ENCODE measurements around the gene GRB10.

The GRB10 gene

DNA sequence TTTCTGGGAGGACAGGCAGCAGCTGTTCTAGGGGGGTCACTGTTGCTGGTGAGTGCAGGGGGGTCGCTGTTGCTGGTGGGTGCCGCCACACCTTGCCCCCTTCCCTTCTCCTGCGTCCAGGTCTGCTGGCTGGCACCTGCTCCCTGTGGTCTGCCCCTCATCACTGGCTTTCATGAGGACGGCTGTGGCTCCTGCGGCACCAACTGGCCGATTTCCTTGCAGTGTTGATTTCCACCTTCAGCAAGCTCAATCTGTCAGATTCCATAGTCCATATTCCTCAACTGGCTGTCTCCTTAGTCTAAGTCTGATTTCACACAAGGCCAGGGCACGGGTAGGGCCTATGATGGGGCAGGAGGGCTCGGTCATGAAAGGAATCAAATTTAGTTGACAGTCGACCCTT, 23.4 kb upstream of the GRB10 start:
- no peak for ATAC-seq
- TF ChIP-seq ZFP3 (CRISPR knock-in tag; IDR thresholded peaks at IDR 0.05) (no peak), ZNF8 (CRISPR knock-in tag; IDR thresholded peaks at IDR 0.05) (no peak), ZNF70 (CRISPR knock-in tag; IDR thresholded peaks at IDR 0.05) (no peak)

DNA sequence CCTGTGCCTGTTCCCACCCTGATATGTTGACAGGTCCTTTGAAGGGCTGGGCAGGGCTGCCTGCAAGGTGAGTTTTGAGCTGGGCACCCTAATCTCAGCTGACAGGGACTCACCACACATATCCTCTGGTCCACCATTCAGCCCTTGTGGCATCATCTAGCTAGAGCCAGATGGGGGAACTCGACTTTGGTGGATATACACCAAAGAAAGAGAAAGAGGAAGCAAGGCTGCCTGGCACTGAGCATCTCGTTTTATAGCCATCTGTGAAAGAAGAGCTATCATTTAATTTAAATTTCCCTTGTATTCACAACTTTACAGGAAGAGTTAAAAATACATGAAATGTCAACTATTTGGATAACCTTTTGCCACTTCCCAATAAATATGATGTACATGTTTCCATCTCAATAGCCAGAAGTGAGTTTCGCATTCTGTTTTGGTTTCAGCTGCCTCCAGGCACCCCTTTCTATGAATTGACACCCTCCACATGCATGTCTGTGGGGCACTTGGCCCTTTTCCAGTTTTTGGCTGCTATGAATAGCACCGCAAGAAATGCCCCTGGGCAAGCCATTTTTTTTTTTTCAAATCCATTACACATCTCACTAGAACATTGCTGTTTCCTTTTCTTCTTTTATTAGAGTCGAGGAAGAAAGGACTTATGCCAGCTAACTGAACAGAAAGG, 22.9 kb upstream of the GRB10 start:
- ATAC-seq, result no peak
- TF ChIP-seq CSDC2 (CRISPR knock-in tag; IDR thresholded peaks at IDR 0.05) (no peak), ESRRG (CRISPR knock-in tag; IDR thresholded peaks at IDR 0.05) (no peak), SNAI2 (CRISPR knock-in tag; IDR thresholded peaks at IDR 0.05) (no peak), GLIS3 (CRISPR knock-in tag; IDR thresholded peaks at IDR 0.05) (no peak), TCF4 (CRISPR knock-in tag; IDR thresholded peaks at IDR 0.05; ENCODE audit: borderline replicate concordance) (no peak), ZNF565 (CRISPR knock-in tag; conservative IDR thresholded peaks at IDR 0.05; ENCODE audit: low read depth) (no peak), ISL1 (CRISPR knock-in tag; IDR thresholded peaks at IDR 0.05) (no peak), PPARA (CRISPR knock-in tag; IDR thresholded peaks at IDR 0.05; ENCODE audit: borderline replicate concordance) (no peak), ZFP3 (CRISPR knock-in tag; IDR thresholded peaks at IDR 0.05) (no peak), ARNTL (CRISPR knock-in tag; IDR thresholded peaks at IDR 0.05; ENCODE audit: borderline replicate concordance, low read depth) (no peak)
- TF ChIP-seq, protein P1, sequence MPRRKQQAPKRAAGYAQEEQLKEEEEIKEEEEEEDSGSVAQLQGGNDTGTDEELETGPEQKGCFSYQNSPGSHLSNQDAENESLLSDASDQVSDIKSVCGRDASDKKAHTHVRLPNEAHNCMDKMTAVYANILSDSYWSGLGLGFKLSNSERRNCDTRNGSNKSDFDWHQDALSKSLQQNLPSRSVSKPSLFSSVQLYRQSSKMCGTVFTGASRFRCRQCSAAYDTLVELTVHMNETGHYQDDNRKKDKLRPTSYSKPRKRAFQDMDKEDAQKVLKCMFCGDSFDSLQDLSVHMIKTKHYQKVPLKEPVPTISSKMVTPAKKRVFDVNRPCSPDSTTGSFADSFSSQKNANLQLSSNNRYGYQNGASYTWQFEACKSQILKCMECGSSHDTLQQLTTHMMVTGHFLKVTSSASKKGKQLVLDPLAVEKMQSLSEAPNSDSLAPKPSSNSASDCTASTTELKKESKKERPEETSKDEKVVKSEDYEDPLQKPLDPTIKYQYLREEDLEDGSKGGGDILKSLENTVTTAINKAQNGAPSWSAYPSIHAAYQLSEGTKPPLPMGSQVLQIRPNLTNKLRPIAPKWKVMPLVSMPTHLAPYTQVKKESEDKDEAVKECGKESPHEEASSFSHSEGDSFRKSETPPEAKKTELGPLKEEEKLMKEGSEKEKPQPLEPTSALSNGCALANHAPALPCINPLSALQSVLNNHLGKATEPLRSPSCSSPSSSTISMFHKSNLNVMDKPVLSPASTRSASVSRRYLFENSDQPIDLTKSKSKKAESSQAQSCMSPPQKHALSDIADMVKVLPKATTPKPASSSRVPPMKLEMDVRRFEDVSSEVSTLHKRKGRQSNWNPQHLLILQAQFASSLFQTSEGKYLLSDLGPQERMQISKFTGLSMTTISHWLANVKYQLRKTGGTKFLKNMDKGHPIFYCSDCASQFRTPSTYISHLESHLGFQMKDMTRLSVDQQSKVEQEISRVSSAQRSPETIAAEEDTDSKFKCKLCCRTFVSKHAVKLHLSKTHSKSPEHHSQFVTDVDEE (CRISPR knock-in tag; IDR thresholded peaks at IDR 0.05), result no peak
- TF ChIP-seq, protein P2, sequence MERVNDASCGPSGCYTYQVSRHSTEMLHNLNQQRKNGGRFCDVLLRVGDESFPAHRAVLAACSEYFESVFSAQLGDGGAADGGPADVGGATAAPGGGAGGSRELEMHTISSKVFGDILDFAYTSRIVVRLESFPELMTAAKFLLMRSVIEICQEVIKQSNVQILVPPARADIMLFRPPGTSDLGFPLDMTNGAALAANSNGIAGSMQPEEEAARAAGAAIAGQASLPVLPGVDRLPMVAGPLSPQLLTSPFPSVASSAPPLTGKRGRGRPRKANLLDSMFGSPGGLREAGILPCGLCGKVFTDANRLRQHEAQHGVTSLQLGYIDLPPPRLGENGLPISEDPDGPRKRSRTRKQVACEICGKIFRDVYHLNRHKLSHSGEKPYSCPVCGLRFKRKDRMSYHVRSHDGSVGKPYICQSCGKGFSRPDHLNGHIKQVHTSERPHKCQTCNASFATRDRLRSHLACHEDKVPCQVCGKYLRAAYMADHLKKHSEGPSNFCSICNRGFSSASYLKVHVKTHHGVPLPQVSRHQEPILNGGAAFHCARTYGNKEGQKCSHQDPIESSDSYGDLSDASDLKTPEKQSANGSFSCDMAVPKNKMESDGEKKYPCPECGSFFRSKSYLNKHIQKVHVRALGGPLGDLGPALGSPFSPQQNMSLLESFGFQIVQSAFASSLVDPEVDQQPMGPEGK (CRISPR knock-in tag; IDR thresholded peaks at IDR 0.05; ENCODE audit: borderline replicate concordance), result no peak
- TF ChIP-seq, protein P3, sequence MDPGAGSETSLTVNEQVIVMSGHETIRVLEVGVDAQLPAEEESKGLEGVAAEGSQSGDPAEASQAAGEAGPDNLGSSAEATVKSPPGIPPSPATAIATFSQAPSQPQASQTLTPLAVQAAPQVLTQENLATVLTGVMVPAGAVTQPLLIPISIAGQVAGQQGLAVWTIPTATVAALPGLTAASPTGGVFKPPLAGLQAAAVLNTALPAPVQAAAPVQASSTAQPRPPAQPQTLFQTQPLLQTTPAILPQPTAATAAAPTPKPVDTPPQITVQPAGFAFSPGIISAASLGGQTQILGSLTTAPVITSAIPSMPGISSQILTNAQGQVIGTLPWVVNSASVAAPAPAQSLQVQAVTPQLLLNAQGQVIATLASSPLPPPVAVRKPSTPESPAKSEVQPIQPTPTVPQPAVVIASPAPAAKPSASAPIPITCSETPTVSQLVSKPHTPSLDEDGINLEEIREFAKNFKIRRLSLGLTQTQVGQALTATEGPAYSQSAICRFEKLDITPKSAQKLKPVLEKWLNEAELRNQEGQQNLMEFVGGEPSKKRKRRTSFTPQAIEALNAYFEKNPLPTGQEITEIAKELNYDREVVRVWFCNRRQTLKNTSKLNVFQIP (CRISPR knock-in tag; IDR thresholded peaks at IDR 0.05; ENCODE audit: borderline replicate concordance, low read depth), result no peak

DNA sequence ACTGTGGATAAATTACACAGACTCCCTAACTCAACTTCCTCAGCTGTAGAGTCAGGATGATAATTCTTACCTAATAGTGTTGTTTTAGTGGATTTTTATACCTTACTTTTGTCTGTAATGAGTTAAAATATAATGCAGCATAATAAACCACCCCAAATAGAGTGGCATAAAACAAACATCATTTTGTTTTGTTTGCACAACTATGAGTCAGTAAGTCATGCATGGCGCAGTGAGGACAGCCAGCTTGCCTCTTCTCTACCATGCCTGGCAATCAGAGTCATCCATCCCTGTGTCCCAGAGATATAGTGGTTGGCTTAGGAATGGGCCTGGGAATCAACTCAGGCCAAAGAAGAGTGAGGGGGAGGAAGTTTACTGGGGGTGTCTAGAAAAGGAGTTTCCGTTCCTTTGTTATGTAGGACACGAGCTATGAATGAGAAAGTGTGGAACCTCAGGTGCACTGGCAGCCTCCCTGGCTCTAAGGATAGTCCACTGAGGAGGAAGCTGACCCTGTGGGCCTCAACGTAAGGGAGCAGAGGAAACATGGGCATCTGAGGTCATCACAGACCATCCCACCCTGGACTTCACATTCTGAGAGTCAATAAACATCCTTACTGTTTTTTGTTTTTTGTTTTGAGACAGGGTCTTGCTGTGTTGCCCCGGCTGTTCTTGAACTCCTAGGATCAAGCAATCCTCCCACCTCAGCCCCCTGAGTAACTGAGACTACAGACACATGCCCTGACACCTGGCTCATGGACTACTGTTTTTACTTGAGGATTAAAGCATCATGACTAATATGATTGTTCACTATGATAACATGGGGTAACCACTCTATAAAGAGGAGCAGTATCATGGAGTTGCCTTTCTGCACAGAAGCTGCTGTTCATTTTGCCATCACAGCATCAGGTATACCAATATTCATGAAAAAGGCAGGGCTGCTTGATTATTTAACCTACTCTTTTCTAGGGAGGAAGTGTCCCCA, 21.0 kb upstream of the GRB10 start:
- no peak for TF ChIP-seq ESRRG (CRISPR knock-in tag; IDR thresholded peaks at IDR 0.05)
- no peak for TF ChIP-seq PPARA (CRISPR knock-in tag; IDR thresholded peaks at IDR 0.05; ENCODE audit: borderline replicate concordance)
- no peak for TF ChIP-seq ISL1 (CRISPR knock-in tag; IDR thresholded peaks at IDR 0.05)
- TF ChIP-seq, protein P4, sequence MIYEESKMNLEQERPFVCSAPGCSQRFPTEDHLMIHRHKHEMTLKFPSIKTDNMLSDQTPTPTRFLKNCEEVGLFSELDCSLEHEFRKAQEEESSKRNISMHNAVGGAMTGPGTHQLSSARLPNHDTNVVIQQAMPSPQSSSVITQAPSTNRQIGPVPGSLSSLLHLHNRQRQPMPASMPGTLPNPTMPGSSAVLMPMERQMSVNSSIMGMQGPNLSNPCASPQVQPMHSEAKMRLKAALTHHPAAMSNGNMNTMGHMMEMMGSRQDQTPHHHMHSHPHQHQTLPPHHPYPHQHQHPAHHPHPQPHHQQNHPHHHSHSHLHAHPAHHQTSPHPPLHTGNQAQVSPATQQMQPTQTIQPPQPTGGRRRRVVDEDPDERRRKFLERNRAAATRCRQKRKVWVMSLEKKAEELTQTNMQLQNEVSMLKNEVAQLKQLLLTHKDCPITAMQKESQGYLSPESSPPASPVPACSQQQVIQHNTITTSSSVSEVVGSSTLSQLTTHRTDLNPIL (CRISPR knock-in tag; IDR thresholded peaks at IDR 0.05; ENCODE audit: low read depth), result no peak
- no peak for TF ChIP-seq SNAI2 (CRISPR knock-in tag; IDR thresholded peaks at IDR 0.05)
- no peak for TF ChIP-seq ZFP30 (CRISPR knock-in tag; IDR thresholded peaks at IDR 0.05)
- no peak for TF ChIP-seq GLIS3 (CRISPR knock-in tag; IDR thresholded peaks at IDR 0.05)
- no peak for TF ChIP-seq ZFP3 (CRISPR knock-in tag; IDR thresholded peaks at IDR 0.05)
- TF ChIP-seq ZNF70 (CRISPR knock-in tag; IDR thresholded peaks at IDR 0.05), result no peak
- no peak for TF ChIP-seq TOX (CRISPR knock-in tag; IDR thresholded peaks at IDR 0.05; ENCODE audit: borderline replicate concordance)
- no peak for TF ChIP-seq TCF4 (CRISPR knock-in tag; IDR thresholded peaks at IDR 0.05; ENCODE audit: borderline replicate concordance)
- TF ChIP-seq BACH2 (CRISPR knock-in tag; IDR thresholded peaks at IDR 0.05; ENCODE audit: borderline replicate concordance), result no peak
- no peak for TF ChIP-seq ZNF8 (CRISPR knock-in tag; IDR thresholded peaks at IDR 0.05)
- no peak for TF ChIP-seq ZNF565 (CRISPR knock-in tag; conservative IDR thresholded peaks at IDR 0.05; ENCODE audit: low read depth)
- TF ChIP-seq, protein P3 (CRISPR knock-in tag; IDR thresholded peaks at IDR 0.05; ENCODE audit: borderline replicate concordance, low read depth), result no peak
- no peak for TF ChIP-seq ZC3H10 (CRISPR knock-in tag; IDR thresholded peaks at IDR 0.05)
- TF ChIP-seq, protein P2 (CRISPR knock-in tag; IDR thresholded peaks at IDR 0.05; ENCODE audit: borderline replicate concordance), result no peak
- no peak for TF ChIP-seq CSDC2 (CRISPR knock-in tag; IDR thresholded peaks at IDR 0.05)
- no peak for TF ChIP-seq ARNTL (CRISPR knock-in tag; IDR thresholded peaks at IDR 0.05; ENCODE audit: borderline replicate concordance, low read depth)
- ATAC-seq, result no peak
